ENCODE data around the gene FGG.
"Not testable (repeated sequence)": the region's sequence is repeated elsewhere in the genome, so short reads cannot be mapped to it uniquely, and the experiment has no call there.

FGG gene

DNA sequence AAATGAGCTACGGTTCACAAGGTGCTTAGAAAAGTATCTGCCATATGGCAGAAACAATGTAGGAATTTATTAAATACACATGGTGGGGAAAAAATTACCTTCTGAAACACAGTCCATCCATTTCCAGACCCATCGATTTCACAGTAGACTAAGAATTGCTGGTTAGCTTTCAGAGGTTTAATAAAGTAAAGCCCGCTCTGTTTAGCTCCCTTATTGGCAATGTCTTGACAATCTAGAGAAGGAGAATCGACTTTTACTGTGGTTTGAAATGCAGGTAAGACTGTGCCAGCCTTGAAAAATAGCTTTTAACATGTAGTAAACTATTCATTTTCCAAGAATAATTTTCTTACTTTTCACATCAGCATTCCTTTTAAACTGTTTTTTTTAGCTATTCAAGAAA lies 2.9 kb downstream of the FGG start:
- DNase-seq, result no peak

DNA sequence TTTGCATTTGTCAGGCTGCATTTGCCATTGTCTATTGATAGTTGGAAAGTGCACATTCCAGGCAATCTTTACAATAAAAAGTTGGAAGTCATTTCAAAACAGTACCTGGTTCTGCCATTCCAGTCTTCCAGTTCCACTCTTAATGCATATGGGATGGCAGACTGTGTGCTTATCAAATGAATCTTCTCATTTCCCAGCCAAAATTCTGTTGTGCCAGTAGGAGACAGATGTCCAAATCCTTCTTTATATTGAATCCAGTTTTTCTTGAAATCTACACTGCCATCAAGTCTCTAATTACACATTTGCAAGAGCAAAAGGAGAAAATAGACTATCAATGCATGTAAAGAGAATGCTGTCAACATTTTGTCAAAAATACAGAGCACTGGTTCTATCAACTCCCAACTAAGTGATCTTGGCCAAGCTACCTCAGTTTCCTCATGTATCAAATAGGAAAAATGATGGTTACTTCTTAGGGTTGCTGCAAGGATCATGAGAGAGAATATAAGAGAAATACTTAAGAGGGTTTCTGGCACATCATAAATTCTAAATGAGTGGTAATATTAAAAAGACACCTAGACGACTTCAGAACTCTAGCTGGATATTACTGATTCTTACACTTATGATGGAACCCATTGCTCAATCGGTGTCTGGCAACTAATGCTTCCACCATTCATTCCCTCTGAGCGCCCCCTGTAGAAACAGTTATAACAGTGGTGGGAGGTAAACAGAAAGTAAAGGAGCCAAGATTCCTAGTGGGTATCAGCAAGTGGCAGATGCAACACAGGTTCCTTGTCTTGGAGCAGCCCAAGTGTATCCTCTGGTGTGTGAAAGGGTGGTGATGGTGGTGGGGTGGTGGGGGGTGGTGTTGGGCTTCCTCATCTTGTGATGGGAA lies 3.8 kb downstream of the FGG start:
- no peak for DNase-seq

DNA sequence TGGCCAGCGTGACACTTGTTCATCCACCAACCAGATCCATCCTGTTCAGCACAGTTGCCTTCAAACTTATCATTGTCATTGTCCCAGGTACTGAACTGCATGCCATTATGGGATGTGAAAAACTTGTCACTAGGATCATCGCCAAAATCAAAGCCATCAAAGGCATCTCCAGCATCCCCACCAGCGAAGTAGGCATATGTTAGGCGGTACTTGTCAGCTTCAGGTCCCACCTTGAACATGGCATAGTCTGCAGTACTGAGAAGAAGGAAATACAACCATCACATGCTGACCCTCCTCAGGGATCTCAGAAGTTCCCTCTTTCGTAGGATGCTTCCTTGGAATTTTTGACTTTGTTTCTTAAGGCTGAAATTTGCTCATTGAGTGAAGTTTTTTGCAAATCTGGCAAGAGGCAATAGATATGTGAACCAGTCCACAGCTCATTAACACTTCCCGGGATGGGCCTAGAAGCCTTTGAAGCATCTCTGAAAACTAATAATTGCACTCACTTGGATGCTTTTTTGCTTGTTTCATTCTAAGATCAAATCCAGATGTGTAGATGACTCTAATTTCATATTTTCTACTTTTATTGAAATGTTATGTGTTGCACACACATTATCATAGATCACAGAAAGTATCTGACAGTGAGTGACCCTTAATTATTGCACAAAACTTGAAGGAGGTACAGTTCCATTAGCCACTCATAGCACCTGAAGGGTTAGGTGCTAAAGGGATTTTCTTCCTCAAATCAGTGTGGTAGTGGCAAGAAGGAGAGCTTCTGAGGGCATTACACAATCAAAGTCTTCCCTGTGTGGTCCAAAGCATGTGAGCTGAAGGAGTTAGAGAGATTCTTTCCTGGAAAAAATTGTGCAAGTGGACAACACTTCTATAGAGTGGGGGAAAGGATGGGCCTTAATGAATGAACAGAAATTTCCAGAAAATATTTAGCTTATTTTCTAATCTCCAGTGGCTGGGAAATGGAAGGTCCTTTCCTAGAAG lies 5.4 kb downstream of the FGG start:
- DNase-seq, result no peak

DNA sequence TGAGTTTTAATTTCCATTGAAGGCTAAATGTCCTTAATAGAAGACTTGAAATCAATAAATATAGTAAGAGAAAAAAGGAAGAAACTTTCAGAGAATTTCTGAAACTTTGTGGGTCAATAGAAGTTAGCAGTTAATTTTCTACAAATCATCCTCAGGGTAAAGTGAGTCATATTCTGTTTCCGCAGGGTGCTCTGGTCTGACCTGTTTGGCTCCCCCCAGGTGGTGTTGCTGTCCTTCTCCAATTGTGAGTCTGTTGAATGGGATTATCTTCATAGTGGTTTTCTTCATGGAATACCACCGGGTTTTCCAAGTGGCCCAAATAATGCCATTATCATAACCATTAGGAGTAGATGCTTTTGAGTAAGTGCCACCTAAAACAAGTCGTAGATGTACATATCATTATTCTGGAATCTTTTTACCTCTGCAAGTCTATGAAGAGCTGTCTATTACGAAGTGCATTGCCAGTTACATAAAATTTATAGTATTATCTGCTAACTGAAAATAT lies 7.7 kb downstream of the FGG start:
- DNase-seq, result no peak

DNA sequence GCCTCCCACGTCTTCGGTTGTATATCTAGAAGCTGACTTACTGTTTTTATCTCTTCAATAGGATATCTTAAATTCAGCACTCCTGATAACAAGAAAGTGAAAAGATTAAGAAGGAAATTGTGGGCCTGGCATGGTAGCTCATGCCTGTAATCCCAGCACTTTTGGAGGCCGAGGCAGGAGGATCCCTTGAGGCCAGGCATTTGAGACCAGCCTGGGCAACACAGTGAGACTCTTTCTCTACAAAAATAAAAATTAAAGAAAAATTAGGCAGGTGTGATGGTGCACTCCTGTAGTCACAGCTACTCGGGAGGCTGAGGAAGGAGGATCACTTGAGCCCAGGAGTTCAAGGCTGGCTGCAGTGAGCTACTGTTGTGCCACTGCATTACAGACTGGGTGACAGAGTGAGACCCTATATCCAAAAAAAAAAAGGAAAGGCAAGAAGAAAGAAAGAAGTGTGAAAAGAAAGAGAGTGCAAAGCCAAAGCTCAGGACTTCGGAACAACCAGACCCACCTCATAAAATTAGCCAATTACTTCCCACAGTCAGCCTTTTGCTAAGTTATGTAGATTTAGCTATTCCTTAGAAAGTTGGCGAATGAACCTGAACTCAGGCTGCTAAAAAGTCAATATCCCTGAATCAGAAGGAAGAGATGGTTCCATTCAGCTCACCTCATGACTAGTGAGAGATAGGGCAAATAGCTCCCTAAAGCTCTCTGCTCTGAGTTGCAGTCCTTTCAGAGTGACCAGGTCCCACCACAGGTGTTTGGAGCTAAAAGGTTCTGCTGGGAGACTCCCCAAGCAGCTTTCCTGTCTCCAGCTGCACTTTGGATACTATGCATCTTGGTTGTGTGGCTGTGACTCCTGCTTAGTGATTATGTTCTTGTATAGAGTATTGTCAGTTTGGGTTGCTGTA lies 9.2 kb downstream of the FGG start:
- DNase-seq, result no peak

DNA sequence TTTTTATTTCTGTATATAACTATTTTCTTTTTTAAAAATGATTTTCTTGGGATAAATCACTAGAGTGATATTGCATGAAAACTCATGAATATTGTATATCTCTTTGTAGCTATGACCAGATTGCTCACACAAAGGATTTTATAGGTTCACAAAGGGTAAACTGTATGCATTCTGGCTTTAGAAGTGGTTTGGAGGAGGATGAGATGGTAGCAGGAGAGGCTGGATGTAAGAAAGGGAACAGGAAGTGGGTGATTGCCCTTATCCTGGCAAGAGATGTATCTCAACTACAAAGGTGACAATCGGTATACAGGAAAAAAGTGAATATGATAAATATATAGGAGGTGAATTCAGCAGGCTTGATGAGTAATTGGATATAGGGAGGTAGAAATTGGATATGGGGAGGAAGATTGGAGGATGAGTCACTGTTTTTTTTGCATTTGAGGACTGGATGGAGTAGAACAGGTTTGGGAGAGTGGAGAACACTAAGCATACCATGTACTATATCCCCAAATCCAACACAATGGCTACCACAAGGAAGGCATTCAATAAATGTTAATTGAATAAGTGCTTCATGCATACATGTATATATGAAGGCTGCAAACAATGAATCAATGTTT lies 9.9 kb downstream of the FGG start:
- no peak for DNase-seq

DNA sequence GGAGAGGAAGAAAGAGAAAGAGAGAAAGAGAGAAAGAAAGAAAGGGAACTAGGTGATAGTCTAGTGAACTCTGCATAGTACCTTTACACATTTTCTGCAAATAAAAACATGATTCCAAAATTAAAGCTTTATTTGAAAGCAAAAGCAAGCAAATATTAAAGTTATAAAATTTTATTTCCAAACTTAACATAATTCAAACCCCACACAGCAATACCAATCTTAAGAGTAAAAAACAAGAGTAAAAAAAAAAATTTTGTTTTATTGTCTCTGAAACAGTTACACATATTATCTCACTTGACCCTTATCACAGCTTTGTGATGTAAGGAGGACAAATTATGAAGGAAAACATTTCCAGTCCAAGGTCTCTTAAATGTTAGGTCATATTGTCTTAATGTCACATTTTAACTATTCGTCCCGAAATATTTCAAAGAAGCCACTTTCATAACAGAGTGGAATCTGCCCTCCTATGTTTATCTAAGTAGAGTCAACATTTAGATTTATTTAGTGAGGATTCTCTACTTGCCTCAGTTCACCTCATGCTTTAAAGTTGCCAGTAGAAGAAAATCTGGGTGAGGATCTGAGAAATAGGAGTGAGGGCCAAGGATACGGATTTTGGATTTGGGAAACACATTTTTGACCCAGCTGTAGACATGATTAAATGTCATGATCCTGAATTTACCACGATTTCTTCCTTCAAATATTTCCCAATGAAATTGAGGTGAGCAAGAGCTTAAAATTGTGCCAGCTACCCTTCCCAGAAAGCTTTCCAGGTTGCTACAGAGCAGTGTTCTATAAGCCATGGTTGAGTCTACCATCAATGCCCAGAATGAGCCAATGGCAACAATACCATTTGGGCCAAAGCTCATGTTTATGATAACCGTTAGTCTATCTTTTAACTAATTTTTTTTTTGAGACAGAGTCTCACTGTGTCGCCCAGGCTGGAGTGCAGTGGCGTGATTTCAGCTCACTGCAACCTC lies 14.4 kb downstream of the FGG start:
- no peak for DNase-seq

DNA sequence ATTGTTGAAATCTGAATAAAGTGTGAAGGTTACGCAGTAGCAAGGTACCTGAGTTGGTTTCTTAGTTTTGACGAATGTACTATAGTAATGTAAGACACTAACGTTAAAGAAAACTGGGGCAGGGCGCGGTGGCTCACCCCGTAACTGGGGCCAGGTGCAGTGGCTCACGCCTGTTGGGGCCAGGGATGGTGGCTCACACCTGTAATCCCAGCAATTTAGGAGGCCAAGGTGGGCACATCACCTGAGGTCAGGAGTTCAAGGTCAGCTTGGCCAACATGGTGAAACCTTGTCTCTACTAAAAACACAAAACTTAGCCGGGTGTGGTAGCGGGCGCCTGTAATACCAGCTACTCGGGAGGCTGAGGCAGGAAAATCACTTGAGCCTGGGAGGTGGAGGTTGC lies 15.2 kb downstream of the FGG start:
- not testable (repeated sequence) for DNase-seq

DNA sequence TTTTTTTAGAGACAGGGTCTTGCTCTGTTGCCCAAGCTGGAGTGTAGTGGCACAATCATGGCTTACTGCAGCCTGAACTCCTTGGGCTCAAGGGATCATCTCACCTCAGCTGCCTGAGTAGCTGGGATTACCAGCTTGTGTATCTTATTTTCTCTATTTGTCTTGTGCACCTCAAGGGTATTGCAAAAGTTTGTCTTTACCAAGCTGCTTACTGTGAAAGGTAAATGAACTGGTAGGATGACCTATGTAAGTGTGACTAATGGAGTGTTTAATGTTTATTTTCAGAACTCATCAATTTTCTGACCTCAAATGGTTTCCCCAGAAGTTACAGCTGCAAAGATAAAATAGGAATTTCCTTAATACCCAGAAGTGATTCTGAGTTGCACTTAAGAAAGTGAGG lies 16.6 kb downstream of the FGG start:
- no peak for DNase-seq

DNA sequence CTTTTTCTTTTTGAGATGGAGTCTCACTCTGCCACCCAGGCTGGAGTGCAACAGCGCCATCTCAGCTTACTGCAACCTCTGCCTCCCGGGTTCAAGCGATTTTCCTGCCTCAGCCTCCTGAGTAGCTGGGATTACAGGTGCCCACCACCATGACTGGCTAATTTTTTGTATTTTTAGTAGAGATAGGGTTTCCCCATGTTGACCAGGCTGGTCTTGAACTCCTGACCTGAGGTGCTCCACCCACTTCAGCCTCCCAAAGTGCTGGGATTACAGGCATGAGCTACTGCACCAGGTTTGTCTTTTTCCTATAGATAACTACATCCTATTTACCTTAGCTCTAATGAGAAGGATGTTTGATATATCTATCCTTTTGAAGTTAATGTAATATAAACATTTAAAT lies 18.1 kb downstream of the FGG start:
- not testable (repeated sequence) for DNase-seq

DNA sequence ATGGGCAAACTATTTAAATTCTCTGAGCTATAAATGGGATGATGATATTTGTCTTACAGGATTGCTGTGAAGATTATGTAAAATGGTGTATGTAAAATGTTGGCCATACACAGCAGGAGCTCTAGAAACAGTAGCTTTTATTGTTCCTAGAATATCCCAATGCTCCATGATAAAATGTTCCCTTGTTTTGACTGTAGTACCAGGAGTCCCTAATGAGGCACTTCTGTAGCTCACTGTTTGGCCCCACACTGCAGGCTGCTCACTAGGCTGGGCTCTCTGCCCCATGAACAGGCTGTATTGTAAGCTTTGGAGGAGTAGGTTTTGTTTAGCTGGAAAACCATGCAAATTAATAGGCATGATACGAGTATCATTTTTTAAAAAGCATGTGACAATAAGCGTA lies 18.6 kb downstream of the FGG start:
- no peak for DNase-seq

DNA sequence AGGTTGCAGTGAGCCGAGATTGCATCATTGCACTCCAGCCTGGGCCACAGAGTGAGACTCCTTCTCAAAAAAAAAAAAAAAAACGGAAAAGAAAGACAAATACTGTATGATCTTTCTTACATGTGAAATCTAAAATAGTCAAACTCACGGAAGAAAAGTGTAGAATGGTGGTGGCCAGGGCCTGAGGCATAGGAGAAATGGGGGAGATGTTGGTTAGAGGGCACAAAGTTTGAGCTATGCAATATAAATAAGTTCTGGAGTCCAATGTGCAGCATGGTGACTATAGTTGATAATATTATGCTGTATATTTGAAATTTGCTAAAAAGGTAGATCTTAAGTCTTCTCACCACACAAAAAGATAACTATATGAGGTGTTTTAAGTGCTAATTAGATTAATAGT lies 20.6 kb downstream of the FGG start:
- DNase-seq, result no peak

DNA sequence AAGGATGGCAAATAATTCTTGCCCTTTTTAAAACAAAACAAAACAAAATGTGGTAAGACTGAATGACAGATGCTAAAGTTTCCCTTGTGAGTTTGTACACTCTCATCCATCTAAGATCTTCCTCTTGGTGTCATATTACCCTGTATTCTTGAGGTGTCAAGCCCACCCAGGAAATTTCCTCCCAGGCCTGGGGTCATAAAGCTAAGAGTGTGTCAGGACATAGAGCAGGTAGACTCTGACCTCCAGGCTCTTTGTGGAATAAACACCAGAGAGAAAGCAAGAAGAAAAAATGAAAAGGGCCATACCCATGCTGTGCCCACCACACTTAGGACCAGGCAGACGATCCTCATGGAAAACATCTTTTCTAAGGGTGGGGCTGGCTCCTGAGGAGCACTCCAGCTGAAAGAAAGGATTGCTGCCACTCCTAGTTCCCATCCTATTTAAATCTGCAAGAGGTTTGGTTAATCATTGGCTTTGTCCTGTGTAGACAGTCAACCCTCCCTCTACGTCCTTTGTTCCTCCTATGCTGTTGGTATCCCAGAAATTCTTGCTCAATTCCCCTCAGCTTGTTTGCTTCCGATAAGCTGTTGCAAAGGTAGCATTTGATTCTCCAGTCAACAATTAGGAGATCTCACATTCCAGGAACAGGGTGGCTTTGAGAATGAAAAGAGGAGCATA lies 22.0 kb downstream of the FGG start, which contains the start of gene FGA:
TSS of gene FGA (minus strand) at position 414 of the 678 bp plus-strand sequence. CDS start at position 359, 55 bp downstream.
- DNase-seq, result no peak

DNA sequence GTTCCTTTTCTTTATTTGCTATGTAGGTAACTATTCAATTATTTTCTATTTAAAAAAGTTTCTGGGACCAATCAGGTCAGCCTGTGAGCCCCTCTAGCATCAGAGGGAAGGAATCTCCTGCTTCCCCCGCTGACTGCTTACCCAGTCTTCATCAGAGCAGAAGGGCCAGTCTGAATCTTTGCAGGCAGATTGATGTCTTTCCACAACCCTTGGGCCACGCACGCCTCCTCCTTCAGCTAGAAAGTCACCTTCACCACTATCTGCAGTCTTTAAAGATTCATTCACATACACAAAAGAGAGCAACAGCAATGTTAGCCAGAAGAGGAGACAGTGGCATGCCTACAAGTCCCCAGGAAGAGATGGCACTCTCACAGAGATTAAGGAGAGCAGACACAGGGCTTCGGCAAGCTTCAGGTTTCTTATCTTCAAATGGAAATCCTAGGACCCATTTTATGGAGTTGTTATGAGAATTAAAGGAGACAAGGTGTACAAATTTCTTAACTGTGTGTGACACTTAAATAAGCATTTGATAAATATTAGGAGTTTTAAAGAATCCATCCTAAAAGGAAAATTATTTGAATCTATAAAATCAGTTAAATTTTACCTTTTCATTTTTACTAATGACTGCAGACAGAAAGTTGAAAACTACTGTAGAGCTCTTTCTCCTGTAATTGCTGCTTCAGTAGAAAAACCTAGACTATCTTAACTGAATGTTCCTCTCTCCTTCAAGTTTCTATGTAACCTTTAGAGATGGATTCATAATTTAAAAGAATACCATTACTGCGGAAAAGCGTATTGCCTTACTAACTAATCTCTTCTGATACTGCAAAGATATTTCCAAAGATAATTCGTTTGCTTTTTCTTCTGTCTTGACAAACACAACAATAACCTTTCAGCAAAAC lies 22.9 kb downstream of the FGG start:
- no peak for DNase-seq

DNA sequence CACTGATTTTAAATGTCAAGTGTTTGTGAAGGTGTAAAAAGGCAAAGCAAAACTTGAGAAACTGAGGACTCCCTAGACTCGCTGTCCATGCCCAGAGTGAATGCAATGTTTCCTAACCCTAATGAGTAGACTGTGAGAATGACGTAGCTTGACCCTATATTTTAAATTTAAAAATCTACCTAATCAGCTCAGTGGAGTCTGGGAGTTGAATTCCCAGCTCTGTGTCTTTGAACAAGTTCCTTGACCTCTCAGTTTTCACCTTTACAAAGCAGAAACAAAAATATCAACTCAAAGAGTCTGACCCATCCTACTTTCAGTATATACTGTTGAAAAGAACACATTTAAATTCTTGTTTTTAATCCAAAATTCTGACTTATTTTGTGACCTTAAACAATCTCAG lies 24.3 kb downstream of the FGG start:
- DNase-seq, result no peak

DNA sequence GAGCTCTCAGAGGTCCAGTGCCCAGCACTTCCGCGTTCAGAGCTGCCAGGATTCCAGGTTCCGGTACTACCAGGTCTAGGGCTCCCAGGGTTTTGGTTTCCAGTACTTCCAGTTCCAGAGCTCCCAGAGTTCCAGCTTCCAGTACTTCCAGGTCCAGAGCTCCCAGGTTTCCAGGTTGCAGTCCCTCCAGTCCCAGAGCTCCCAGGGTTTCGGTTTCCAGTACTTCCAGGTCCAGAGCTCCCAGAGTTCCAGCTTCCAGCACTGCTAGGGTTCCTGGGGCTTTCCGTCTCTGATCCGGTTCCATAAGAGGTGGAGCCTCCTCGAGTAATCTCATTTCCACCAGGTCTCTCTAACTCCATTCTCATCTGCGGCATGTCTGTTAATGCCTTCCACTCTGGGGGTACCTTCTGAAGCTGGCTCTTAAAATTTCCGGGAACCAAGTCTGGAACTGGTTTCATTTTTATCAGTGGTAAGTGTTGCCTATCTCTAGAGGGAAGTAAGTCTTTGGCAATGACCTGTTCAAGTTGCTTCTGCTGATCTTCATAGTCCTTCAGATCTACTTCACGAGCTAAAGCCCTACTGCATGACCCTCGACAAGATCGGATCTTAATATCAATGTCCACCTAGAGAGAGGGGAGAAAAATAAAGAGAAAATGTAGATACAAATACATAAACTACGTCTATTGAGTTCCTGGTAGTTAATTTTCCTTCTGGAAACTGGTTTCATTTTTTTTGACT lies 26.0 kb downstream of the FGG start:
- no peak for DNase-seq

DNA sequence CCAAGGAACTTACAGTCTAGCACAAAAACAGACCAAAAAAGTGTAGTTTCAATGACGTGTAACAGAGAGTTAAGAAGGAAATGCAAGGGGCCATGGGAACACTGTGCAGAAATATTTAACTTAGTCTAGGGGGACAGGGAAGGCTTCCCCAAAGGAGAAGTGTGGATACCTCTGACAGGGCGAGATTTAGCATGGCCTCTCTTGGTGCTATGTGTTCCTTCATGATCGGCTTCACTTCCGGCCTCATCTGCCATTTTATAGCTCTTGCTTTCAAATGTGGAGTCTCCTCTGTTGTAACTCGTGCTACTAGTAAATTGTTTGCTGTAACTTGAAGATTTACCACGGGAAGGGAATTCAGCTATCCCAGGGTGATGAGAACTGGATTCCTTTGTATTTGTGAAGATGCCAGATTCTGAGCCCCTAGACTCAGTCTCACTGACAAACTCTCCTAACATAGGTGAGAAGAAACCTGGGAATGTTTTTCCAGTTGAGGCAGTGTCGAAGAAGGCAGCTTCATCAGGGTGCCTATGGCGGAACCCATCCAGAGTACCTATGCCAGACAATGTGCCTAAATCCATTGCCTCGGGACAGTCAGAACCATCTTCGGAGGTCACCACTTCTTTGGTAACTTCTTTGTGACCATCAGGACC lies 27.0 kb downstream of the FGG start:
- no peak for DNase-seq

DNA sequence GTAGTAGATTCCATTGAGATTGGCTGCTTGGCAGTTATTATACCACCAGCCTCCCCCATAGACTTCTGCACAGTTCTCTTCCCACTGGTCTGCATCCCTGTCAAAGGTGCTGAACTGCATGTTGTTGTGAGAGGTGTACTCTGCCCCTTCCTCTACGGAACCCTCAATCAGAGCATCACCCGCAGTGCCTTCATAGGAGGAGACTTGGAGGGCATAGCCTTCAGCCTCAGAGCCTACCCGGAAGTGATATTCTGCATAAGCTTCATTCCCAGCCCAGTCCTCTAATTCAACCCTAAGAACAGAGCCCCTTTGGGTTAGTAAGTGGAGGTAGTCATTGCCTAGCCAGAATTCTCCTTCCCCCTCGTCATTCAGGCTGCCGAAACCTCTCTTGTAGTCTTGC lies 28.2 kb downstream of the FGG start:
- no peak for DNase-seq

Data from amniotic stem cell (primary cell).